Activated CD4-positive, CD25-positive, alpha-beta regulatory T cell treated with anti-CD3 and anti-CD28 coated beads, Interleukin-2, amount 50 U/mL, for 72 hours (primary cell): Measurements from ENCODE around the gene ZNF345.

Experiments used
- DNase-seq: peaks from one replicate; pipeline ENCODE4 v3.0.0; 2021

ZNF345 gene

DNA sequence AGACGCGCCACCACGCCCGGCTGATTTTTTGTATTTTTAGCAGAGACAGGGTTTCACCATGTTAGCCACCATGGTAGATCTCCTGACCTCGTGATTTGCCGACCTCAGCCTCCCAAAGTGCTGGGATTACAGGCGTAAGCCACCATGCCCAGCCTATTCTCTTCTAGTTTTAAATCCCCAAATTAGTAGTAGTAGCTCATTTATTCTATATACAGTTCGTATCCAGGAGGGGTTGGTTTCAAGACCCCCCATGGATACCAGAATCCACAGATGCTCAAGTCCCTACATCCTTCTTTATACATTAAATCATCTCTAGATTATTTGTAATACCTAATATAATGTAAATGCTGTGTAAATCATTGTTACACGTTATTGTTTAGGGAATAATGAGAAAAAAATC lies 67.4 kb downstream of the ZNF345 start:
- DNase-seq: no peak
